ENCODE data around the gene DTNB. TPM values are rescaled to one million over a fixed set of nuclear protein-coding genes. Genes with fewer than 3 reads are reported as not detected.

DTNB gene
- total and polyA plus RNA-seq, 2 experiments from 2014 or later = 10.3 to 13.9 TPM

GRCh38 chr2:25672494-25673299, 680 bp downstream of the DTNB start:
- peak overlapping the region; percentile 95 for H3K4me2 ChIP-seq
- H3K27ac ChIP-seq = peak overlapping the region; percentile 88
- peak overlapping the region; percentile 89 for H3K4me3 ChIP-seq
- no peaks in the 10 kb centered on the region for H3K9me2 ChIP-seq (replicated peaks; ENCODE audit: insufficient read depth)
- WGBS (ENCODE audit: low lambda C conversion rate, missing lambda C conversion rate) = 4% methylated on average over 30 of the region's 60 CpGs
- TF ChIP-seq EZH2phosphoT487 (IDR thresholded peaks at IDR 0.05; ENCODE audit: low read depth, severe bottlenecking, unreplicated experiment) = no peak
- no peak for TF ChIP-seq CTCF (IDR thresholded peaks at IDR 0.05; ENCODE audit: poor library complexity)
- H2AFZ ChIP-seq = peak overlapping the region; percentile 91
- H3K79me2 ChIP-seq = peaks cover 46% of the 10 kb centered on the region
- peaks cover 10% of the 10 kb centered on the region for H3K4me1 ChIP-seq (ENCODE audit: insufficient read depth)
- H3K9me3 ChIP-seq (ENCODE audit: low read depth) = no peaks in the 10 kb centered on the region
- peak; percentile 76 for DNase-seq (ENCODE audit: low spot score)
- no peaks in the 10 kb centered on the region for H4K20me1 ChIP-seq (ENCODE audit: insufficient read depth, poor library complexity, severe bottlenecking)
- H3K36me3 ChIP-seq (replicated peaks; ENCODE audit: insufficient read depth, low read depth) = no peaks in the 10 kb centered on the region
- H3K27me3 ChIP-seq = no peaks in the 10 kb centered on the region

GRCh38 chr2:25671622-25672021, 1.8 kb downstream of the DTNB start:
- TF ChIP-seq EZH2 (IDR thresholded peaks at IDR 0.05; ENCODE audit: borderline replicate concordance) (no peak), EZH2phosphoT487 (IDR thresholded peaks at IDR 0.05; ENCODE audit: low read depth, severe bottlenecking, unreplicated experiment) (no peak), CTCF (IDR thresholded peaks at IDR 0.05; ENCODE audit: poor library complexity) (no peak)
- peaks cover 53% of the 10 kb centered on the region for H3K79me2 ChIP-seq

GRCh38 chr2:25669520-25669919, 3.9 kb downstream of the DTNB start:
- H3K9me3 ChIP-seq (ENCODE audit: low read depth) = no peaks in the 10 kb centered on the region
- TF ChIP-seq CTCF (IDR thresholded peaks at IDR 0.05; ENCODE audit: poor library complexity) (no peak), EZH2 (IDR thresholded peaks at IDR 0.05; ENCODE audit: borderline replicate concordance) (no peak), EZH2phosphoT487 (IDR thresholded peaks at IDR 0.05; ENCODE audit: low read depth, severe bottlenecking, unreplicated experiment) (no peak)

More at GRCh38 chr2:25671622-25672021, 1.8 kb downstream of the DTNB start:
- peaks cover 10% of the 10 kb centered on the region for H3K4me1 ChIP-seq (ENCODE audit: insufficient read depth)
- peak overlapping the region; percentile 95 for H3K4me2 ChIP-seq
- DNase-seq (ENCODE audit: low spot score) = no peak
- H3K27ac ChIP-seq = no peak overlapping the region
- H3K9me3 ChIP-seq (ENCODE audit: low read depth) = no peaks in the 10 kb centered on the region
- H3K4me3 ChIP-seq = no peak overlapping the region
- H3K9me2 ChIP-seq (replicated peaks; ENCODE audit: insufficient read depth) = no peaks in the 10 kb centered on the region
- H2AFZ ChIP-seq = no peak overlapping the region
- 93% methylated on average over 2 of the region's 2 CpGs for WGBS (ENCODE audit: low lambda C conversion rate, missing lambda C conversion rate)
- H4K20me1 ChIP-seq (ENCODE audit: insufficient read depth, poor library complexity, severe bottlenecking) = no peaks in the 10 kb centered on the region
- H3K36me3 ChIP-seq (replicated peaks; ENCODE audit: insufficient read depth, low read depth) = no peaks in the 10 kb centered on the region
- H3K27me3 ChIP-seq = no peaks in the 10 kb centered on the region

More at GRCh38 chr2:25669520-25669919, 3.9 kb downstream of the DTNB start:
- H3K4me3 ChIP-seq = no peak overlapping the region
- no peak overlapping the region for H3K27ac ChIP-seq
- H3K79me2 ChIP-seq = peaks cover 56% of the 10 kb centered on the region
- H3K36me3 ChIP-seq (replicated peaks; ENCODE audit: insufficient read depth, low read depth) = no peaks in the 10 kb centered on the region
- no peaks in the 10 kb centered on the region for H4K20me1 ChIP-seq (ENCODE audit: insufficient read depth, poor library complexity, severe bottlenecking)
- DNase-seq (ENCODE audit: low spot score) = no peak
- WGBS (ENCODE audit: low lambda C conversion rate, missing lambda C conversion rate) = 77% methylated on average over 7 of the region's 7 CpGs
- H3K4me2 ChIP-seq = no peak overlapping the region
- H3K4me1 ChIP-seq (ENCODE audit: insufficient read depth) = peaks cover 10% of the 10 kb centered on the region
- no peaks in the 10 kb centered on the region for H3K27me3 ChIP-seq
- H2AFZ ChIP-seq = no peak overlapping the region
- H3K9me2 ChIP-seq (replicated peaks; ENCODE audit: insufficient read depth) = no peaks in the 10 kb centered on the region
